A549 (cell line): ENCODE data around the gene SDR39U1. TPM values are rescaled to one million over a fixed set of nuclear protein-coding genes. Genes with fewer than 3 reads are reported as not detected.
"Not testable (repeated sequence)": the region's sequence is repeated elsewhere in the genome, so short reads cannot be mapped to it uniquely, and the experiment has no call there.

Experiments used
- ATAC-seq, 2 experiments: fragments of 200-7000 bp in 1 of 2; fragments of >200 bp in 1 of 2; cut with Nextera tagmentation in 1 of 2; cut with Tn5 transposase in 1 of 2; 3 replicates each; pipeline versions ENCODE4 v1.8.0 to v1.9.1; 2018 to 2020; ENCODE audit warnings: mild to moderate bottlenecking in 1 of 2, moderate library complexity in 1 of 2
- CTCF ChIA-PET: fragments of 300-600 bp; sonication (Branson Sonifier 250); formaldehyde crosslinking; extraction: SDS; loops from one replicate; lab custom pipeline; 2021; ENCODE audit warnings: antibody characterized with exemption, inconsistent platforms; lab: Yijun Ruan, JAX
- POLR2A ChIA-PET: fragments of 350-600 bp; formaldehyde crosslinking; extraction: SDS; loops from one replicate; lab custom pipeline; 2021; ENCODE audit warnings: antibody characterized with exemption, inconsistent platforms; lab: Yijun Ruan, JAX
- DNase-seq, 2 experiments: peaks; one replicate each; pipeline versions ENCODE4 v3.0.0 to v3.0.0-alpha.2; 2011 to 2016; ENCODE audit warnings: low read depth in 1 of 2, low spot score in 1 of 2
- FAIRE-seq: peaks from 2 replicates; lab custom pipeline; 2011; peaks lifted over from hg19 to GRCh38; lab: Jason Lieb, UNC
- H3K27ac ChIP-seq, 2 experiments: fragments of >200 bp; sonication (Bioruptor Twin); formaldehyde crosslinking; 3 replicates each; pipeline ENCODE4 v1.5.1; 2016 to 2017
- H3K4me1 ChIP-seq: fragments of >200 bp; sonication (Bioruptor Twin); formaldehyde crosslinking; 3 replicates; pipeline ENCODE4 v1.6.1; 2016
- H3K4me2 ChIP-seq: fragments of >200 bp; sonication (Bioruptor Twin); formaldehyde crosslinking; 3 replicates; pipeline ENCODE4 v1.6.1; 2016
- H3K4me3 ChIP-seq: fragments of >200 bp; sonication (Bioruptor Twin); formaldehyde crosslinking; 3 replicates; pipeline ENCODE4 v1.5.1; 2016
- H3K9me3 ChIP-seq: fragments of >200 bp; sonication (Bioruptor Twin); formaldehyde crosslinking; 3 replicates; pipeline ENCODE4 v1.6.1; 2016
- CBX2 ChIP-seq: fragments of 200-600 bp; sonication (generic); IDR thresholded peaks from 2 replicates; pipeline ENCODE4 v1.6.1; 2016; ENCODE audit warnings: low read depth, mild to moderate bottlenecking, borderline replicate concordance
- CBX8 ChIP-seq: fragments of 200-600 bp; sonication (generic); IDR thresholded peaks from 2 replicates; pipeline ENCODE4 v1.6.1; 2016
- FOSL2 ChIP-seq, 2 experiments: fragments of 450-650 bp in 1 of 2; fragments of >200 bp in 1 of 2; sonication (Bioruptor Twin) in 1 of 2; formaldehyde crosslinking; IDR thresholded peaks; 2 replicates each; pipeline versions ENCODE4 v1.5.0 to v1.6.1; 2016 to 2020; ENCODE audit warnings: mild to moderate bottlenecking in 1 of 2, moderate library complexity in 1 of 2
- HEYL ChIP-seq: fragments of 250-450 bp; sonication (Bioruptor Pico); IDR thresholded peaks from 2 replicates; pipeline ENCODE4 v1.8.0; 2021; ENCODE audit warnings: mild to moderate bottlenecking, moderate library complexity
- JUN ChIP-seq, 2 experiments: fragments of >200 bp; sonication (Bioruptor Twin); formaldehyde crosslinking; IDR thresholded peaks; 2 replicates in 1 of 2; 3 replicates in 1 of 2; pipeline ENCODE4 v1.6.1; 2016 to 2017
- MAFK ChIP-seq: fragments of 450-650 bp; IDR thresholded peaks from 2 replicates; pipeline ENCODE4 v1.6.1; 2014; ENCODE audit not compliant: partially characterized antibody
- NFE2L2 ChIP-seq: fragments of 150-350 bp; conservative IDR thresholded peaks from 2 replicates; pipeline ENCODE4 v1.6.1; 2014; ENCODE audit warnings: low read length
- NPAS2 ChIP-seq: fragments of 250-450 bp; sonication (Bioruptor Pico); IDR thresholded peaks from 2 replicates; pipeline ENCODE4 v1.8.0; 2022; ENCODE audit warnings: mild to moderate bottlenecking, moderate library complexity, borderline replicate concordance
- PHF8 ChIP-seq: fragments of 200-600 bp; sonication (generic); IDR thresholded peaks from 2 replicates; pipeline ENCODE4 v1.6.1; 2016; ENCODE audit warnings: low read depth, mild to moderate bottlenecking, antibody characterized with exemption, moderate library complexity, borderline replicate concordance
- RAD21 ChIP-seq, 2 experiments: fragments of >200 bp in 1 of 2; sonication (Bioruptor Twin) in 1 of 2; formaldehyde crosslinking in 1 of 2; IDR thresholded peaks in 1 of 2; conservative IDR thresholded peaks in 1 of 2; 2 replicates in 1 of 2; 3 replicates in 1 of 2; pipeline ENCODE4 v1.6.1; 2012 to 2018; ENCODE audit warnings: inconsistent platforms in 1 of 2
- RFX5 ChIP-seq: fragments of 450-650 bp; IDR thresholded peaks from 2 replicates; pipeline ENCODE4 v1.7.1; 2014; ENCODE audit warnings: antibody characterized with exemption, mild to moderate bottlenecking, moderate library complexity
- RNF2 ChIP-seq: fragments of 200-600 bp; sonication (generic); IDR thresholded peaks from 2 replicates; pipeline ENCODE4 v1.6.1; 2016; ENCODE audit warnings: low read depth, mild to moderate bottlenecking, antibody characterized with exemption, moderate library complexity, borderline replicate concordance
- TP53 ChIP-seq: fragments of 250-450 bp; sonication (Bioruptor Pico); IDR thresholded peaks from 2 replicates; pipeline ENCODE4 v1.5.0; 2021; ENCODE audit warnings: mild to moderate bottlenecking, moderate library complexity
- ZNF302 ChIP-seq: fragments of 250-450 bp; sonication (Bioruptor Pico); IDR thresholded peaks from 2 replicates; pipeline ENCODE4 v1.9.0; 2021; ENCODE audit warnings: inconsistent platforms, mild to moderate bottlenecking, moderate library complexity
- WGBS: methylation state at CpG from one replicate; pipeline ENCODE4 v1.1.6; 2017; ENCODE audit errors: missing lambda C conversion rate; 5-methylcytosine and 5-hydroxymethylcytosine counted together
- polyA plus RNA-seq, 4 experiments: library from polyadenylated mRNA; depleted of rRNA in 3 of 4; stranded (reverse); fragments of >200 nt; fragmentation: RNase III in 1 of 4; extraction: RNeasy Plus Mini Kit Qiagen cat#74134 plus additional on column Dnase treatment in 1 of 4; gene quantifications; 2 replicates in 3 of 4; 3 replicates in 1 of 4; pipeline ENCODE4 v1.2.3, GENCODE V29; 2011 to 2017
- TF ChIP-seq, protein P1 (sequence below): fragments of >200 bp; sonication (Bioruptor Twin); formaldehyde crosslinking; IDR thresholded peaks from 3 replicates; pipeline ENCODE4 v1.5.1; 2016
- TF ChIP-seq, protein P2 (sequence below): fragments of 250-450 bp; sonication (Bioruptor Pico); IDR thresholded peaks from 2 replicates; pipeline ENCODE4 v1.5.0; 2021; ENCODE audit warnings: mild to moderate bottlenecking, moderate library complexity, borderline replicate concordance
- TF ChIP-seq, protein P3 (sequence below): fragments of >200 bp; sonication (Bioruptor Twin); formaldehyde crosslinking; IDR thresholded peaks from 3 replicates; pipeline ENCODE4 v1.6.1; 2016
- TF ChIP-seq, protein P4 (sequence below): IDR thresholded peaks from 2 replicates; pipeline ENCODE4 v1.6.1; 2012
- TF ChIP-seq, protein P5 (sequence below): fragments of >200 bp; sonication (Bioruptor Twin); formaldehyde crosslinking; IDR thresholded peaks from 2 replicates; pipeline ENCODE4 v1.6.1; 2016
- TF ChIP-seq, protein P6 (sequence below): fragments of 250-450 bp; sonication (Bioruptor Pico); IDR thresholded peaks from 2 replicates; pipeline ENCODE4 v1.5.0; 2020; ENCODE audit warnings: low read depth, mild to moderate bottlenecking, moderate library complexity

SDR39U1 gene
- polyA plus RNA-seq, 2 of the 4 experiments (the other 2 are of a cell fraction) = 57.3 to 61.1 TPM

DNA sequence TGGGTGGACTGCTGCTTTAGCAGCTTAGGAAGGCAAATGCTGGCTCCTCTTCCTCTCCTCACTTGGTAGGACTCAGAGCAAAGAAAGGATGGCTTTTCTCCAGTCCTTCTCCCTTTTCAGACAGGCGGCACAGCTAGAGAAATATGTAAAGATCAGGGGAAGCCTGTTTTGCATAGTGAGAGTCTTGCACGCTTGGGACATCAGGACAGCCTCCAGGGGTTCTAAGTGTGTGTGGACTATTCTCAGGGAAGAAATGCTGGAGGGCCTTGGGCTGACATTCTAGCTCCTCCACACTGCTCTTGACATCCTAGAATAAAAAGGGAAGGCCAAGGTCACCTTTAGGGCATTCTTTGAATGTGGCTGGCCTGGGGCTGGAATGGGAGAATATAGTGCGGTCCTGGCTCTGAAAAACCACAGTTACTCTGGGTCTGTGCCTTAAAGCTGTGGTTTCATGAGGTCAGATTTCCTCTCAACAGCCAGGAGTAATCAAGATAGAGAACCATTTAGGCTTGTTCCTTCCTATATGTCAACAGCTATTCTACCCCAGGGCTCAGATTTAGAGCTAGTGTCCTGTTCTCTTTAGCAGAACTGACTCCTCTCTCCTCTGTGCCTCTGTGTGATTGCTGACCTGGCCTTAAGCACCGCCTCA lies 41.2 kb upstream of the SDR39U1 start:
- Histone ChIP-seq H3K4me3 (no peak overlapping the region), H3K27ac (no peak overlapping the region), H3K9me3 (no peaks in the 10 kb centered on the region), H3K4me2 (no peak overlapping the region), H3K4me1 (no peaks in the 10 kb centered on the region)
- TF ChIP-seq, protein P1, sequence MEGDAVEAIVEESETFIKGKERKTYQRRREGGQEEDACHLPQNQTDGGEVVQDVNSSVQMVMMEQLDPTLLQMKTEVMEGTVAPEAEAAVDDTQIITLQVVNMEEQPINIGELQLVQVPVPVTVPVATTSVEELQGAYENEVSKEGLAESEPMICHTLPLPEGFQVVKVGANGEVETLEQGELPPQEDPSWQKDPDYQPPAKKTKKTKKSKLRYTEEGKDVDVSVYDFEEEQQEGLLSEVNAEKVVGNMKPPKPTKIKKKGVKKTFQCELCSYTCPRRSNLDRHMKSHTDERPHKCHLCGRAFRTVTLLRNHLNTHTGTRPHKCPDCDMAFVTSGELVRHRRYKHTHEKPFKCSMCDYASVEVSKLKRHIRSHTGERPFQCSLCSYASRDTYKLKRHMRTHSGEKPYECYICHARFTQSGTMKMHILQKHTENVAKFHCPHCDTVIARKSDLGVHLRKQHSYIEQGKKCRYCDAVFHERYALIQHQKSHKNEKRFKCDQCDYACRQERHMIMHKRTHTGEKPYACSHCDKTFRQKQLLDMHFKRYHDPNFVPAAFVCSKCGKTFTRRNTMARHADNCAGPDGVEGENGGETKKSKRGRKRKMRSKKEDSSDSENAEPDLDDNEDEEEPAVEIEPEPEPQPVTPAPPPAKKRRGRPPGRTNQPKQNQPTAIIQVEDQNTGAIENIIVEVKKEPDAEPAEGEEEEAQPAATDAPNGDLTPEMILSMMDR = no peak
- no peak for TF ChIP-seq HEYL (CRISPR knock-in tag)
- no peak for TF ChIP-seq TP53
- TF ChIP-seq RNF2 = no peak
- TF ChIP-seq CBX2 = no peak
- TF ChIP-seq, protein P2, sequence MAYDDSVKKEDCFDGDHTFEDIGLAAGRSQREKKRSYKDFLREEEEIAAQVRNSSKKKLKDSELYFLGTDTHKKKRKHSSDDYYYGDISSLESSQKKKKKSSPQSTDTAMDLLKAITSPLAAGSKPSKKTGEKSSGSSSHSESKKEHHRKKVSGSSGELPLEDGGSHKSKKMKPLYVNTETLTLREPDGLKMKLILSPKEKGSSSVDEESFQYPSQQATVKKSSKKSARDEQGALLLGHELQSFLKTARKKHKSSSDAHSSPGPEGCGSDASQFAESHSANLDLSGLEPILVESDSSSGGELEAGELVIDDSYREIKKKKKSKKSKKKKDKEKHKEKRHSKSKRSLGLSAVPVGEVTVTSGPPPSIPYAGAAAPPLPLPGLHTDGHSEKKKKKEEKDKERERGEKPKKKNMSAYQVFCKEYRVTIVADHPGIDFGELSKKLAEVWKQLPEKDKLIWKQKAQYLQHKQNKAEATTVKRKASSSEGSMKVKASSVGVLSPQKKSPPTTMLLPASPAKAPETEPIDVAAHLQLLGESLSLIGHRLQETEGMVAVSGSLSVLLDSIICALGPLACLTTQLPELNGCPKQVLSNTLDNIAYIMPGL (CRISPR knock-in tag) = no peak
- no peak for TF ChIP-seq JUN (IDR thresholded peaks at IDR 0.05)
- TF ChIP-seq, protein P3, sequence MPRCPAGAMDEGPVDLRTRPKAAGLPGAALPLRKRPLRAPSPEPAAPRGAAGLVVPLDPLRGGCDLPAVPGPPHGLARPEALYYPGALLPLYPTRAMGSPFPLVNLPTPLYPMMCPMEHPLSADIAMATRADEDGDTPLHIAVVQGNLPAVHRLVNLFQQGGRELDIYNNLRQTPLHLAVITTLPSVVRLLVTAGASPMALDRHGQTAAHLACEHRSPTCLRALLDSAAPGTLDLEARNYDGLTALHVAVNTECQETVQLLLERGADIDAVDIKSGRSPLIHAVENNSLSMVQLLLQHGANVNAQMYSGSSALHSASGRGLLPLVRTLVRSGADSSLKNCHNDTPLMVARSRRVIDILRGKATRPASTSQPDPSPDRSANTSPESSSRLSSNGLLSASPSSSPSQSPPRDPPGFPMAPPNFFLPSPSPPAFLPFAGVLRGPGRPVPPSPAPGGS = no peak
- no peak for TF ChIP-seq MAFK
- TF ChIP-seq CBX8 = no peak
- no peak for TF ChIP-seq NPAS2
- TF ChIP-seq ZNF302 (CRISPR knock-in tag) = no peak
- POLR2A ChIA-PET = no interaction called here
- ATAC-seq (peak in 1 of 2 experiments; percentile 33; a peak in 1 of 6 replicates), DNase-seq (no peak), FAIRE-seq (no peak)
- 40% methylated on average over 4 of the region's 4 CpGs for WGBS
- CTCF ChIA-PET = interaction anchor here (0.9 kb wide), 1 partner anchor 12 kb away, joined by 4 read pairs; no protein-coding TSS in a partner anchor

DNA sequence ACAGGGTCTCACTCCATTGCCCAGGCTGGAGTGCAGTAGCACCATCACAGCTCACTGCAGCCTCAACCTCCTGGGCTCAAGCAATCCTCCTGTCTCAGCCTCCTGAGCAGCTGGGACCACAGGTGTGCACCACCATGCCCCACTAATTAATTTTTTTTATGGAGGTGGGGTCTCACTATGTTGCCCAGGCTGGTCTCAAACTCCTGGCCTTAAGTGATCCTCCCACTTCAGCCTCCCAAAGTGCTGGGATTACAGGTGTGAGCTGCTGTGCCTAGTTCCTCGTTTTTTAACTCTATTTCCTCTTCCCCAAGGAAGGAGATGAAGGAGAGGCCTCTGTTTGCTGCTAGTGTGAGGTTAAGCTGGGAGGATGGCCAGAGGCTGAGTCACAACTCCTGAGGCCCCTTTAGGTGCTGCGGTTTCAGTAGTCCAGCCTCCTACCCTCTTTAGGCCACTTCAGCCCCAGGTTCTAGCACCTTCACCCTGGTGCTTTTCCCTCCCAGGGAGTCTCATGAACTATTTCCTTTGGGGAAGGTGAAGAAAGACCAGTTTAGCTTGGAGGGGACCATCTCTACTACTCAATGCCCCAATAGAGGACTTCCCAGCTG lies 40.2 kb upstream of the SDR39U1 start:
- ATAC-seq = peak in 1 of 2 experiments; percentile 44; a peak in 2 of 6 replicates
- DNase-seq, H3K4me1 ChIP-seq, H3K4me3 ChIP-seq, CTCF ChIA-PET, H3K9me3 ChIP-seq, FAIRE-seq, H3K27ac ChIP-seq, POLR2A ChIA-PET, H3K4me2 ChIP-seq: not testable (repeated sequence)
- whole genome bisulfite sequencing = 3% methylated on average over 2 of the region's 2 CpGs

DNA sequence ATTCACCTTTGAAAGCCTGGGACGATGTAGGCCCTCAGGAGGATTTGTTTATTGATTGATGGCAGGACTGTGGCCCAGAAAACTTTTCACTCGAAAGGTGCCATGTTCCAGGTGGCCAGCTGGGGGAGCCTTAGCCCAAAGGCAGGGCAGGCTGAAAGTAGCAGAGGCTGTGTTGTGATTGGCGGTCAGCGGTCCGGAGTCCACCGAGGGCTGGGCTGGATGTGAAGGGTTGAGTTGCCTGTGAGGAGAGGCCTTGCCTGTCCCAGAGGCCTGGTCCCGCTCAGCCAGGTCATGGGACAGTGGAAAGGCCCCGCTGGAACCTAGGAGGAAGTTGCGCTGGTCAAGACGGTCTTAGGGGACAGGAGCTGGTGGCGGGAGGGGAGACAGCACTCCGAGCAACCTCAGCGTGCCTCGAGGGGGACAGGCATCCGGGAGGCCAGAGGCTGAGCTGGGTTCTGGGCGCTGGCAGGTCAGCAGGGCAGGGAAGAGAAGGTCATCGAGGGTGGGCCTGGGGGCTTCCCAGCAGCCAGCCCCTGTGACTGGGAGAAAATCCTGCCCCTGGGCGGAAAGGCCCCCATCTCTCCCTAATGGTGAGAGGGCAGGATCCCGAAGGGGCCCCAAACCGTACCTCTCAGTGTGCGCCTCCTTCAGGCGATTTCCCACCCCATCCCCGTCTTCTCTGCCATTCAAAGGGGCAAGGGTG lies 39.2 kb upstream of the SDR39U1 start:
- H3K9me3 ChIP-seq = no peaks in the 10 kb centered on the region
- peak; percentile 65 to 80 for DNase-seq
- peak overlapping the region; percentile 26; the same call in 1 of the 3 replicates for H3K4me2 ChIP-seq
- H3K27ac ChIP-seq = no peak overlapping the region
- peak; percentile 83 to 99; a peak in 5 of 6 replicates for ATAC-seq
- FAIRE-seq = no peak
- ChIA-PET CTCF (interaction anchor here (1.1 kb wide), 1 partner anchor 9 kb away, joined by 3 read pairs; no protein-coding TSS in a partner anchor), POLR2A (no interaction called here)
- WGBS = 51% methylated on average over 23 of the region's 23 CpGs
- H3K4me1 ChIP-seq = no peaks in the 10 kb centered on the region
- no peak overlapping the region for H3K4me3 ChIP-seq
- TF ChIP-seq, protein P4, sequence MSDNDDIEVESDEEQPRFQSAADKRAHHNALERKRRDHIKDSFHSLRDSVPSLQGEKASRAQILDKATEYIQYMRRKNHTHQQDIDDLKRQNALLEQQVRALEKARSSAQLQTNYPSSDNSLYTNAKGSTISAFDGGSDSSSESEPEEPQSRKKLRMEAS = no peak
- TF ChIP-seq, protein P5, sequence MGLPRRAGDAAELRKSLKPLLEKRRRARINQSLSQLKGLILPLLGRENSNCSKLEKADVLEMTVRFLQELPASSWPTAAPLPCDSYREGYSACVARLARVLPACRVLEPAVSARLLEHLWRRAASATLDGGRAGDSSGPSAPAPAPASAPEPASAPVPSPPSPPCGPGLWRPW = no peak
- TF ChIP-seq RFX5 (no peak), PHF8 (no peak), NFE2L2 (no peak), FOSL2 (IDR thresholded peaks at IDR 0.05) (no peak), FOSL2 (CRISPR knock-in tag; IDR thresholded peaks at IDR 0.05) (no peak), RAD21 (conservative IDR thresholded peaks at IDR 0.05 in 1 of 2, IDR thresholded peaks at IDR 0.05 in 1 of 2) (peak; percentile 43 to 67; a peak in 4 of 5 replicates)
- TF ChIP-seq, protein P1 = peak; percentile 45
- TF ChIP-seq, protein P6, sequence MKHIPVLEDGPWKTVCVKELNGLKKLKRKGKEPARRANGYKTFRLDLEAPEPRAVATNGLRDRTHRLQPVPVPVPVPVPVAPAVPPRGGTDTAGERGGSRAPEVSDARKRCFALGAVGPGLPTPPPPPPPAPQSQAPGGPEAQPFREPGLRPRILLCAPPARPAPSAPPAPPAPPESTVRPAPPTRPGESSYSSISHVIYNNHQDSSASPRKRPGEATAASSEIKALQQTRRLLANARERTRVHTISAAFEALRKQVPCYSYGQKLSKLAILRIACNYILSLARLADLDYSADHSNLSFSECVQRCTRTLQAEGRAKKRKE (CRISPR knock-in tag) = no peak
